Sigmoid colon (tissue), 7 donors: ENCODE results near the gene FADD. TPM values are rescaled to one million over a fixed set of nuclear protein-coding genes. Genes with fewer than 3 reads are reported as not detected.

ENCODE experiments used
- DNase-seq: peaks from one replicate; pipeline ENCODE4 v3.0.0-alpha.2; 2019
- H3K27ac ChIP-seq, 4 donors: fragments of 200-600 bp; sonication (generic); one replicate each; pipeline ENCODE4 v1.5.1; 2016 to 2019; ENCODE audit warnings: mild to moderate bottlenecking in 1 of 4
- H3K27me3 ChIP-seq, 3 donors: fragments of 200-600 bp; sonication (generic); one replicate each; pipeline ENCODE4 v1.5.1; 2019; ENCODE audit warnings: mild to moderate bottlenecking in 1 of 3
- H3K36me3 ChIP-seq, 4 donors: fragments of 200-600 bp; sonication (generic); one replicate each; pipeline ENCODE4 v1.5.1; 2016 to 2019
- H3K4me1 ChIP-seq, 4 donors: fragments of 200-600 bp; sonication (generic); one replicate each; pipeline ENCODE4 v1.5.1; 2017 to 2019
- H3K4me3 ChIP-seq, 4 donors: fragments of 200-600 bp; sonication (generic); one replicate each; pipeline ENCODE4 v1.5.1; 2017 to 2019; ENCODE audit warnings: mild to moderate bottlenecking in 2 of 4, moderate library complexity in 1 of 4
- H3K9me3 ChIP-seq, 4 donors: fragments of 200-600 bp in 3 of 4; sonication (generic) in 3 of 4; one replicate each; pipeline versions ENCODE4 v1.5.1 to v1.6.1; 2013 to 2019
- EP300 ChIP-seq, 4 donors: sonication (generic); formaldehyde crosslinking; IDR thresholded peaks; one replicate each; pipeline ENCODE4 v1.6.1; 2017; ENCODE audit warnings: antibody characterized with exemption in 4 of 4
- POLR2A ChIP-seq, 2 donors: fragments of 450-650 bp; IDR thresholded peaks; one replicate each; pipeline ENCODE4 v1.6.1; 2016; ENCODE audit warnings: antibody characterized with exemption in 2 of 2, mild to moderate bottlenecking in 2 of 2, moderate library complexity in 2 of 2
- POLR2AphosphoS5 ChIP-seq, 4 donors: sonication (generic); formaldehyde crosslinking; IDR thresholded peaks; one replicate each; pipeline ENCODE4 v1.6.1; 2017; ENCODE audit warnings: antibody characterized with exemption in 4 of 4
- WGBS, 2 donors: extraction: QIAGEN DNeasy Blood & Tissue Kit; methylation state at CpG; one replicate each; pipeline ENCODE4 v1.1.7; 2013; 5-methylcytosine and 5-hydroxymethylcytosine counted together
- intact Hi-C: fragments of 100-400 bp; cut with DNase I; formaldehyde crosslinking; loops from one replicate; pipeline ENCODE4 v1.15.1; 2023
- polyA plus RNA-seq, 3 donors: library from polyadenylated mRNA; stranded (reverse); fragments of 200-250 nt; gene quantifications; one replicate each; pipeline ENCODE4 v1.2.3, GENCODE V29; 2013
- total RNA-seq, 4 donors: library from RNA; depleted of rRNA; stranded (reverse); fragments of >200 nt; gene quantifications; one replicate each; pipeline ENCODE4 v1.1.0, GENCODE V29; 2016
- TF ChIP-seq, protein P1 (sequence below), 4 experiments: fragments of 450-650 bp in 3 of 4; fragments of 200-600 bp in 1 of 4; IDR thresholded peaks; one replicate each; pipeline ENCODE4 v1.5.1; 2016 to 2019; ENCODE audit warnings: antibody characterized with exemption in 4 of 4, mild to moderate bottlenecking in 3 of 4, moderate library complexity in 2 of 4
- donor health status: healthy with polysubstance abuse.
- donor health status: Bipolar disorder and iron deficiency.
- donor health status: healthy.

FADD gene
- total RNA-seq: 10 to 100 TPM; 11.5 to 24.1 (median 14.6) TPM
- 10 to 100 TPM; 20.4 to 35.5 (median 25.4) TPM for polyA plus RNA-seq

GRCh38 chr11:70202920-70203750 lies at the start of gene FADD:
FADD (plus strand) TSS chr11:70203296; CDS start chr11:70203460, 164 bp downstream.
- peak; percentile 94 for DNase-seq
- H3K27ac ChIP-seq: peak within 1 kb of the TSS; percentile 92 to 93 (median 92)
- H3K9me3 ChIP-seq: no peaks in the 10 kb centered on the region
- peaks cover 8 to 31% (median 20%) of the 10 kb centered on the region in 4 donors for H3K36me3 ChIP-seq
- H3K4me3 ChIP-seq: peak within 1 kb of the TSS; percentile 77 to 95 (median 82)
- H3K27me3 ChIP-seq: no peaks in the 10 kb centered on the region
- whole genome bisulfite sequencing, 2 donors: 0% methylated on average over 91 of the region's 91 CpGs
- peak; percentile 46 to 65 for TF ChIP-seq POLR2A (IDR thresholded peaks at IDR 0.05)
- peak; percentile 71 to 91 (median 88) for TF ChIP-seq POLR2AphosphoS5 (IDR thresholded peaks at IDR 0.05)
- no peak for TF ChIP-seq EP300 (IDR thresholded peaks at IDR 0.05)
- TF ChIP-seq, protein P1, sequence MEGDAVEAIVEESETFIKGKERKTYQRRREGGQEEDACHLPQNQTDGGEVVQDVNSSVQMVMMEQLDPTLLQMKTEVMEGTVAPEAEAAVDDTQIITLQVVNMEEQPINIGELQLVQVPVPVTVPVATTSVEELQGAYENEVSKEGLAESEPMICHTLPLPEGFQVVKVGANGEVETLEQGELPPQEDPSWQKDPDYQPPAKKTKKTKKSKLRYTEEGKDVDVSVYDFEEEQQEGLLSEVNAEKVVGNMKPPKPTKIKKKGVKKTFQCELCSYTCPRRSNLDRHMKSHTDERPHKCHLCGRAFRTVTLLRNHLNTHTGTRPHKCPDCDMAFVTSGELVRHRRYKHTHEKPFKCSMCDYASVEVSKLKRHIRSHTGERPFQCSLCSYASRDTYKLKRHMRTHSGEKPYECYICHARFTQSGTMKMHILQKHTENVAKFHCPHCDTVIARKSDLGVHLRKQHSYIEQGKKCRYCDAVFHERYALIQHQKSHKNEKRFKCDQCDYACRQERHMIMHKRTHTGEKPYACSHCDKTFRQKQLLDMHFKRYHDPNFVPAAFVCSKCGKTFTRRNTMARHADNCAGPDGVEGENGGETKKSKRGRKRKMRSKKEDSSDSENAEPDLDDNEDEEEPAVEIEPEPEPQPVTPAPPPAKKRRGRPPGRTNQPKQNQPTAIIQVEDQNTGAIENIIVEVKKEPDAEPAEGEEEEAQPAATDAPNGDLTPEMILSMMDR (IDR thresholded peaks at IDR 0.05): no peak
- H3K4me1 ChIP-seq: peaks cover 0 to 25% (median 21%) of the 10 kb centered on the region in 4 donors
- intact Hi-C loops: loop anchor here (2.0 to 5.0 kb wide), 3 partner anchors 68 to 526 kb away; partner anchors contain the start of genes CTTN, LTO1 and PPFIA1

- H3K27ac ChIP-seq: no peak overlapping the region
- intact Hi-C loops: no loop called here
- no peaks in the 10 kb centered on the region for H3K27me3 ChIP-seq
- DNase-seq: no peak
- no peak for TF ChIP-seq POLR2AphosphoS5 (IDR thresholded peaks at IDR 0.05)
- TF ChIP-seq EP300 (IDR thresholded peaks at IDR 0.05): no peak
- no peak for TF ChIP-seq POLR2A (IDR thresholded peaks at IDR 0.05)
- TF ChIP-seq, protein P1 (IDR thresholded peaks at IDR 0.05): no peak
- no peaks in the 10 kb centered on the region for H3K9me3 ChIP-seq
- H3K36me3 ChIP-seq: no peaks in the 10 kb centered on the region
- 88 to 91% methylated on average over 14 of the region's 14 CpGs for WGBS, 2 donors
- no peaks in the 10 kb centered on the region for H3K4me1 ChIP-seq
- H3K4me3 ChIP-seq: no peak overlapping the region
These were observed 47.7 kb upstream of the FADD start for GRCh38 chr11:70155386-70155785.

- H3K27me3 ChIP-seq: no peaks in the 10 kb centered on the region
- 89% methylated on average over 18 of the region's 18 CpGs for WGBS, 2 donors
- intact Hi-C loops: no loop called here
These were observed 46.6 kb upstream of the FADD start for GRCh38 chr11:70156291-70157037.

GRCh38 chr11:70158201-70158600 lies 44.9 kb upstream of the FADD start:
- no peak overlapping the region for H3K4me3 ChIP-seq
- TF ChIP-seq, protein P1 (IDR thresholded peaks at IDR 0.05): no peak
- TF ChIP-seq EP300 (IDR thresholded peaks at IDR 0.05): no peak
- no peak for TF ChIP-seq POLR2AphosphoS5 (IDR thresholded peaks at IDR 0.05)
- TF ChIP-seq POLR2A (IDR thresholded peaks at IDR 0.05): no peak
- H3K27me3 ChIP-seq: no peaks in the 10 kb centered on the region
- H3K9me3 ChIP-seq: no peaks in the 10 kb centered on the region
- H3K36me3 ChIP-seq: no peaks in the 10 kb centered on the region
- H3K4me1 ChIP-seq: no peaks in the 10 kb centered on the region
- DNase-seq: no peak
- intact Hi-C loops: no loop called here
- WGBS, 2 donors: 62 to 71% methylated on average over 8 of the region's 8 CpGs
- no peak overlapping the region for H3K27ac ChIP-seq

More at GRCh38 chr11:70156291-70157037, 46.6 kb upstream of the FADD start:
- H3K4me1 ChIP-seq: no peaks in the 10 kb centered on the region
- no peak for DNase-seq
- H3K4me3 ChIP-seq: no peak overlapping the region
- H3K36me3 ChIP-seq: no peaks in the 10 kb centered on the region
- no peaks in the 10 kb centered on the region for H3K9me3 ChIP-seq
- TF ChIP-seq POLR2AphosphoS5 (IDR thresholded peaks at IDR 0.05) (no peak), POLR2A (IDR thresholded peaks at IDR 0.05) (no peak), EP300 (IDR thresholded peaks at IDR 0.05) (no peak)
- TF ChIP-seq, protein P1 (IDR thresholded peaks at IDR 0.05): no peak
- H3K27ac ChIP-seq: no peak overlapping the region
